ENCODE measurements around the gene DDR1.
A peak's percentile ranks its signal among the peaks of the same experiment; 100 is the strongest.
"Not testable (repeated sequence)": the region's sequence is repeated elsewhere in the genome, so short reads cannot be mapped to it uniquely, and the experiment has no call there.

Gene DDR1

DNA sequence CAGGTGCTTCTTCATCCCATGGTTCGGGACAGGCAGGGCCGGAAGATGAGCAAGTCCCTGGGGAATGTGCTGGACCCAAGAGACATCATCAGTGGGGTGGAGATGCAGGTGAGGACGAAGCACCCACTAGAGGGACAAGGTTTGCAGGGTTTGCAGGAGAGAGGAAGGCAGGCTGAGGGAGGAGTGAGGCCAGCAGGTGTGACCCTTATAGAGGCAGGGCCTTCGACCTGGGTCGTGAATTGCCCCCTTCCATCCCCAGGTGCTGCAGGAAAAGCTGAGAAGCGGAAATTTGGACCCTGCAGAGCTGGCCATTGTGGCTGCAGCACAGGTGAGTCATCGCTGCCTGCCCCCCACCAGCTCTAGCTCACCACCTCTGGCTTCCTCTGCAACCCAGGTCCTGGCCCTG, 38.1 kb downstream of the DDR1 start:
- no peak for DNase-seq

DNA sequence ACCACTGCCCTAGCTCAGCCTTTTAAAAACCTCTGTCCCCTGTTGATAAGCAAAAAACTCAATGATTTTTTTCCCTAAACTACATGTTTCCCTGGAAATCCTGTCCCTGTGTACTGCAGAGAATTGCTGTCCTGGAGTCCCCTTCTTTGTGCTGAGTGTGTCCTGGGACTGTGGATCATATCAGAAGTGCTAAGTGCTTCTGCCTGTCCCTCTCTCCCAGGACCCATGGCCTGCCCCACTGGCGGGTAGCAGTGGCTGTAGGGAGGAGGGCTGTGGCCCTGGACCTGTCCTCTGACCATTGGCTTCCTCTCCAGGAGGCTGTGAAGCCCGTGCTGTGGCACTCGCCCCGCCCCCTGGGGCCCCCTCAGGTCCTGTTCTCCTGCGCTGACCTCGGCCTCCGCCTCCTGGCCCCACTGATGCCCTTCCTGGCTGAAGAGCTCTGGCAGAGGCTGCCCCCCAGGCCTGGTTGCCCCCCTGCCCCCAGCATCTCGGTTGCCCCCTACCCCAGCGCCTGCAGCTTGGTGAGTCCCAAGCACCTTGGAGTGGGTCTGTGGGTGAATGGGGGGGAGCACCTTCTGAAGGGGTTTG, 39.8 kb downstream of the DDR1 start:
- not testable (repeated sequence) for DNase-seq

- DNase-seq, result no peak
Observed at GRCh38 chr6:30926644-30927043, 42.3 kb downstream of the DDR1 start.

- not testable (repeated sequence) for DNase-seq
Observed at GRCh38 chr6:30927080-30927479, 42.8 kb downstream of the DDR1 start.

- DNase-seq, result no peak
Observed at GRCh38 chr6:30928677-30929076, 44.4 kb downstream of the DDR1 start.

GRCh38 chr6:30930506-30930905, 46.2 kb downstream of the DDR1 start:
- DNase-seq, result no peak

DNA sequence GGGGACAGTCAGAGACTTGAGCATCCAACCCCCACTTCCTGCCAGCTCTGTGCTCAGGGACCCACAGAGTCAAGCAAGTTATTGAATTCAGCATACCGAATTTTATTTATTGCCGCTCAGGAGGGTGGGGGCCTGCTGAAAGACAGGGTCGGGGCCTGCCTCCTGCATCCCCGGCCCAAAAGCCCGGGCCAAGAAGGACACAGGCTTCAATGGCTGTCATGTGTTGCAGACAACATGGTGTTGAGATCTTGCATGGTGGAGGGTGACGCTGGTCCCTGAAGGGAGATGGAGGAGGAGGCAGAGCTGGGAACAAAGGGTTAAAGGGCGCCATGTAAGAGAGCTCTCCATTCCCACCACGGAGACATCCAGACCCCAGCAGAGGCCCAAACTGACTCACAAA, 47.0 kb downstream of the DDR1 start:
- no peak for DNase-seq

- no peak for DNase-seq
Observed at GRCh38 chr6:30931969-30932645, 47.8 kb downstream of the DDR1 start, which contains the start of gene SFTA2. Gene SFTA2, minus strand, starts transcription at chr6:30932170. Its CDS starts 74 bp downstream, at chr6:30932096.

- DNase-seq, result no peak
Observed at GRCh38 chr6:30932665-30933365, 48.5 kb downstream of the DDR1 start.

DNA sequence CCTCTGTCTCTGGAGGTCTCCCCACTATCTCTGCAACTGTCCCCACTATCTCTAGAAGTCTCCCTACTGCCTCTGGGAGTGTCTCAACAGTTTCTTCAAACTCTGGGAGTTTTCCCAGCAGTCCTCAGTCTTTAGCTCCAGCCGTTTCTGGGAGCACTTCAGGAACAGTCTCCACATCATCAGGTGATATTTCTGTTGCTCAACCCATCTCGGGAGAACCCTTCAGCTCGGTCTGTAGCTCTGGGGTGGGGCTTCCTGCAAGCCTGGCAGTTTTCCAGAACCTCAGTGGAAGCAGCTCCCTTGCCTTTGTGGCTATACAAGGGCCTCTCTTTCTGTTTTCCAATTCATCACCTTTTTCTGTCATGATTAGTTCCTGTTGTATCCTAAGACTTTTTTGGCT, 50.7 kb downstream of the DDR1 start:
- DNase-seq, result peak; percentile 12

- DNase-seq, result no peak
Observed at GRCh38 chr6:30937265-30937664, 52.9 kb downstream of the DDR1 start.

DNA sequence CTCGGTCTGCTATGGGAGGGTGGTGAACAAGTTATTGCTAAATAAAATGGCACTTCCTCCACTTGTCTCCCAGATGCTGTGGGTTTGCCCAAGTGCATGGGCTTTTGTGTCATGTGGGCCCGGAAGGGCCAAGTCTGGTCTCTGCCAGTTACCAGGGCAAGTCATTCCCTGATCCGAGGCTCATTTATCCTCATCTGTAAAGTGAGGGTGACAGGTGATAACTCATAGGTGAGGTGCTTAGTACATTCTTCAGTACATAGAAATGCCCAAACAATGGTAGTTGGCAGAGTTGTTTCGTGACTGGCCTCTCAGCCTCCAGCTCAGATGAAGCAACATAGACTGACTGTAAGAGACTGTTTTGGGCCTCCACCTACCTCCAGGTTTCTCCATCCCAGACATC, 54.4 kb downstream of the DDR1 start:
- no peak for DNase-seq

GRCh38 chr6:30939473-30939872, 55.2 kb downstream of the DDR1 start:
- no peak for DNase-seq

DNA sequence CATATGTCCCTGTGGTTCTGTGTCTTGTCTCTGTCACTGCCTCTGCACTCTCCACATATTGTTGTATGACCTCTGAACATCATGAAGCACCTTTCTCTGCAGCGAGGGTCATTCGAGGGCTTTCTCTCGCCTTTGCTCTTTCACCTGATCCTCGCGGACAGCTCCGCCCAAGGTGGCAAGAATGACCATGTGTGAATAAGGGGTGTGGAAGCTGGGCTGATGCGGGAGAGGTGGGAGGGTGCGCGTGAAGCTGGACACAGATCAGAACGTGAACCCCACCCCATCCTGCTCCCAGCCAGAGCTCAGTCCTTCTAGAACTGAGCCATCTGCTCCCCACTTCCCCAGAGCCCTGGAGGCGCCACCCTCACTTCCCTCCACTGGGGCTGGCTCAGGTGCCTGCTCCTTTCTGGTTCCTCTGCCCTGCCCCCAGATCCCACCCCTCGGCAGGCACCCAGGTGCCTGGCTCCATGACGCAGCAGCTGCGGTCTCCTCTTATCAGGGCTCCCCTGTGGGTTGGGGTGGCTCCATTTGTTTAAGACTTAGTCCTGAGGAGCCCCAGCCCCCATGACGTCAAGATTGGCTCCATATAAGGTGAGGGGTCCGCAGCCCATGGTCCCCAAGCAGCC, 56.2 kb downstream of the DDR1 start, which contains the start of gene MUCL3:
TSS of gene MUCL3 (plus strand) at position 613 of the 626 bp plus-strand sequence. CDS start 27 bp downstream, outside the sequence.
- DNase-seq, result no peak

- peak; percentile 89 for DNase-seq
Observed at GRCh38 chr6:30942338-30943060, 58.2 kb downstream of the DDR1 start.

DNA sequence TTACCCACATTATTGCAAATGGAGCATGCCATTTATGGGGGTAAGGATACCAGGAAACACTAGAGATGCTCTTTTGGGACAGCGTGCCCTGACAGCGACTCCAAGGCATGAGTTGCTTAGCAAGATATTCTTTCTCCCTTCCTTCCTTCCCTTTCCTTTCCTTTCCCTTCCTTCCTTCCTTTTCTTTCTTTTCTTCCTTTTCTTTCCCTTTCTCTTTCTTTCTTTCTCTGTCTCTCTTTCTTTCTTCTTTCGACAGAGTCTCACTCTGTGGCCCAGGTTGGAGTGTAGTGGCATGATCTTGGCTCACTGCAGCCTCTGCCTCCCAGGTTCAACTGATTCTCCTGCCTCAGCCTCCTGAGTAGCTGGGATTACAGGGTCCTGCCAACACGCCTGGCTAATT, 59.7 kb downstream of the DDR1 start:
- DNase-seq, result no peak

DNA sequence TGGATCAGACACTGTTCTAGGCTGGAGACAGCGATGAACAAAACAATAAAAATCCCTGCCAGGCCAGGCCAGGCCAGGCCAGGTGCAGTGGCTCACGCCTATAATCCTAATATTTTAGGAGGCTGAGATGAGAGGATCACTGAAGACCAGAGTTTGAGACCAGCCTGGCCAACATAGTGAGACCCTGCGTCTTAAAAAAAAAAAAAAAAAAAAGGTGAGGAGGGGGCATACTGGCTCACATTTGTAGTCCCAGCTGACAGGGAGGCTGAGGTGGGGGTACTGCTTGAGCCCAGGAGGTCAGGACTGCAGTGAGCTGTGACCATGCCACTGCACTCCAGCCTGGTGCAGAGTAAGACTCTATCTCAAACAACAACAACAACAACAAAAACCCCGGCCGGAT, 61.0 kb downstream of the DDR1 start:
- DNase-seq, result no peak

GRCh38 chr6:30947231-30947630, 62.9 kb downstream of the DDR1 start:
- DNase-seq, result no peak

GRCh38 chr6:30948811-30949210, 64.5 kb downstream of the DDR1 start:
- DNase-seq, result no peak

Measured in fibroblast of upper back skin (primary cell).